ENCODE results near the gene SMIM22.

SMIM22 gene

DNA sequence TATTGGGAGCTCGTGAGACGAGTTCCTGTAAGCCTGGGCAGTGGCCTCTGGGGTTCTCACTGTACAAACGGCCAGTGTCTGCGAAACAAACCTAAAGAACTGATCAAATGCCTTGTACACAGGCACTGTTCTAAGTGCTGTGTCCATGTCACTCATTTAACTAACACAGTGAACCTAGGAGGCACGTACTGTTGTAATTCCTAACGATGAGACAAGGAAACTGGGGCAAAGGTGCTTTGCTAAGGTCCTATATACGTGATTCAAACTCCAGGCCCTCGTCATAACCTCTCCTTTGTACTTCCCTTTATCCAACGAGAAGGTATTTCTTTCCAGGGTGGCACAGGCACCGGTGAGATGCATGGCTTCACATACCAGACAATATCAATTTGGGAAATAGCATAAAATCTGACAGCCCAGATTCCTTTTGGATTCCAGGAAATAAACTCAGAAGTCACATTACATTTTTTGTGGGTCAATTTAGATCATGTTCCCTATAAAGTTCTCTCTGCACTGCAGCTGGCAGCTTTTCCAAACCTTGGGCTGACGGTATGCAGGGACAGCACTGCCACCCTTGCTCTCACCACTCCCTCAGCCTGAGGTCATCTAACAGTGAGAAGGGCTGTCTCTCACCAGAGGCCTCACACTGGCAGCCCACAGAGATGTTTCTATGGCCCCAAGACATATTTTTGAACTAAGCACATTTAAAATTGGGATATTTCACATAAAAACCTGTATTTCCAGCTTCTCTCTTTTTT is 33.6 kb downstream of the SMIM22 start:
- no peak for DNase-seq

DNA sequence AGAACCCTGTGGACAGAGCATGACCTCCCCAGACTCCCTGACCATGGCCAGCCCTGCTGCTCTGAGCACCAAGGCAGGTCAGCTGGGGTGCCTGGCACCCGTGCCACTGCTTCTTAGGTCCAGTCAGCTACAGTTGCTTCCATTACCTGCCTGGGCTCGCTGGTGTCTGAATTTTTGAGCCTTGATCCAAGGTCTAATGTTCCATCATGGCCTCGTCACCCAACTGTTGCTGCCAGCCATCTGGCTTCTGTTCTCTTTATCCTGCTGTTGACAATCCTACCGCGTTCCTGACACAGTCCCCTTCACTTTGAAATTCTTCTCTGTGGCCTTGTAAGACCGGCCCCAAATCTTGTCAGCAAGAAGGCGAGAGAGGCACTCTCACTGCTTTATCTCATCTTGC is 35.2 kb downstream of the SMIM22 start:
- no peak for DNase-seq

DNA sequence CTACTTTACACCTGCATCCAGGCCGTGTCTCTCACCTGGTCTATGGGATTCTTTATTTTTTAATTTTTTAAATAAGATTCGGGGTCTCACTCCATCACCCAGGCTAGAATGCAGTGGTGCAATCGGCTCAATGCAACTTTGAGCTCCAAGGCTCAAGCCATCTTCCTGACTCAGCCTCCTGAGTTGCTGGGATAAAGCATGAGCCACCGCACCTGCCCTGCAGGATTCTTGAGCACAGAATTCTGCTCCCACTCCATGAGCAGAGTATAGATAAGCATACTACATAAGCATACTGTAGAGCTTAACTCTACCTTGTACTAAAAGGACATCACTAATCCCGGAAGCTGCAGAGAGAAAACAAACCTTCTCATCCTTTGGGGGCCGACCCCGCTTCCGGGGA is 36.4 kb downstream of the SMIM22 start:
- DNase-seq, result no peak

DNA sequence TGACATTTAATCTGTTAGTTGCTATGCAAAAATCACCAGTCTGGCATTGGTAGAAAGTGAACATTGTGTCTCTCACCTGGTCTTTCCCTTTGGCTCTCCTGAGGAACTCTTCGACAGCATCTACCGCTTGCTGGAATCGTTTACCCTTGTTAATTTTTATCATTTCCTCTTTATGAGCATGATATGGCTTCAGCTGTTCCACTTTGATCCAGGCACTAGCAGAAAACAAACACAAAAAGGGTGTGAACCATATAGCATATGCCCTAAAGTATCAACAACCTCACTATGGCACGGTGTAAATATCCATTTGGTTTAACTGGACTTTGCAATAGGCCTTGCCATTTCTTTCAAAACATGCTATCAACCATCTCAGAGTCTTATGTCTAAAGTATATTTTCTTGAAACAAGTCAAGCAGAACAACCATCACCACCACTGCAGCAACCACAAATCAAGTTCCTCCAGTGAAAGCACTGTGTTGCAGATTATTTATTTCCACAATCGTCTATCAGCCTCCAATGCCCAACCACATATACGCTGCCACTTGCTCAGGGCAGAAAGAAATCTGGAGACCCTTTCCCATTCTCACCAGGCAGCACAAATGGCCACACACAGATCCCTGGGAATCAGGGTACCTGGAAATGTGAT is 37.7 kb downstream of the SMIM22 start:
- DNase-seq, result no peak

DNA sequence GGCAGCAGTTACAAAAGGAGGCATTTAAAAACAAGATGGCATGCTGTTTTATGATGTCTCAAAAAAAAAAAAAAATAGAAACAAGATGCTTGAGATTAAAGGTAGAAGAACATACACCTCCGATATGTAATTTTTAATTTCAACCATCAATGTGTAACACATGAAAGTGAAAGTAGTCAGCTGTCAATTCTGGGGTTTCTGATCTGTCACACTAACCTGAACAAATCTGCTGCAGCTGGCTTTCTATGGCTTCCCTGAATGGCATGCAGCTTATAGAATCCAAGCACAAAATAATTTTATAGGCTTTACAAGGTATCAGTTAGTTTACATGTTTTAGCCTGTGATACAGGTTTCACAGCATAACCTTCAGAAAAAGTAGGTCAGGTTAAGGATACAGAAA is 38.4 kb downstream of the SMIM22 start:
- no peak for DNase-seq

DNA sequence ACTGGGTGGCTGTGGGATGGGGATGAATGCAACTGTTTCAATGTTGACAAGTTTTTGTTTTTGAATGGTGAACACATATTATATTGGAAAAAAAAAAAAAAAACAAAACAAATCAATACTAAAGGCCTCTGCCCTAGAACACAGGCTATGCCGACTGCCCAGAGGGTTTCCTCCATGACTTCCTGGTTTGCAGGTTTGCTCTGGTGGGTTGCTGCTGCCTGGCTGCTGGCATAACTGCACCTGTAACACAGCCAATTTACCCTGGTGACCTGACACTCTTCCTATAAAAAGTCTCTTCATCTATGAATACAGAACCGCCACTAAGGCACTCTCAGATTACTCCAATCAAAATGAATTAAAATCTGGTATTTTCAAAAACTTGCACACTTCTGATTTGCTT is 41.6 kb downstream of the SMIM22 start:
- no peak for DNase-seq

DNA sequence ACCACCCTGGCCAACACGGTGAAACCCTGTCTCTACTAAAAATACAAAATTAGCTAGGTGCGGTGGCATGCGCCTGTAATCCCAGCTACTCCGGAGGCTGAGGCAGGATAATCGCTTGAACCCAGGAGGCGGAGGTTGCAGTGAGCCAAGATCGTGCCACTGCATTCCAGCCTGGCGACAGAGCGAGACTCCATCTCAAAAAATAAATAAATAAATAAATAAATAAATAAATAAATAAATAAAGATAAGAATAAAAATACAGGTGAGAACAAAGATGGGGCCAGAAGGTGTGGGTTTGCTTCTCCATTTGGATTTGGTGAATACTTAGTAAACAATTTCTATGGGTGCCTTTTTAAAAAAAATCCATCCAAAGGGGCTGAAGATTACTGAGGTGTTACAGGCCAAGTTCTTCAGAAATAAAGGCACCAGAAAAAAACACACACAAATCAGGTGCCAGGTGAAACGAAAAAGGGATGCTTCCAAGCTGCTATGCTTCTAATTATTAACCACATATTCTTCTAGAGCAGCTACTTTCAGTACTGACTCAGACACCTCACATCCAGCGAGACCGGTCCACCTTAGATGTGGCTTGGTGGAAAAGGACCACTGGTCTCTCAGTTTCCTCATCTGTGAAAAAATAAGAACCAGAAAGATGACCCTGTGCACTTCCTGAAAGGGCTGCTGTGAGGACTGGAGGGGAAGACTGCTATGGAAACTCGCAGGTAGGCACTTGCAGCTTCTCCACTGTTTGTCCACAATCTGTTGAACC is 42.7 kb downstream of the SMIM22 start:
- DNase-seq, result no peak

DNA sequence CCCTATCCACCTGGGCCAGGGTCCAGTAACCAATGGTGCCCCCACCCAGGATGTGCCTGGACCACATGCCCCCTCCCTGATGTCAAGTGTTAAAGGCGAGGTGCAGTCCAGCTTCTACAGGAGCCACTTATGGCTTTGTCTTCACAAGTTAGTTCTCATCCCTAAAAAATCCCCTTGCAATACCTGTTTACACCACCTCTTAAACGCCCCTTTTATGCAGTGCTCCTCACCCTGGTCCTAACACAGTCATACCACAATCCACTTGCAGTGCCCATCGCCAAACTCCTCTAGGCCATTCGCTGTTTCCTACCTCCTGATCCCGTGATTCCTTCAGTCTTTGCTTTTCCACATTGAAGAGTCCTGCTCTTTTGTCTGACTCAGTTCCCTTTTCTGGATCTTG is 44.8 kb downstream of the SMIM22 start:
- DNase-seq, result no peak

DNA sequence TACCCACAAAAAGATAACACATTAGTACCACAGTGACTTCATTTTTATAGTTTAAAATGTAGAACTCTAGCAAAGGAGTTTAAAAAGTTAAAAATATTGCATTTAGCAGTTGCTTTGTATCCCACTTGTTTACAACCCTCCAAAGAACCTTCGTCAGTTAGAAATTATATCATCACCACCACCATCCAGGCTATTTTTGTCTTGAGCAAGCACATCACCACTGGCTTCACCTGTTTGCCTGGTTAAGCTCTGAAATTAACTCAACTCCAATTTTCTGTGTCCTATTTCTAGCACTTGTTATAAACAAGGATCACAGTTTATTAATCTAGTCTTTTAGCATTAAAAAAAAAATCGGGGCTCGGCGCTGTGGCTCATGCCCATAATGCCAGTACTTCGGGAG is 45.8 kb downstream of the SMIM22 start:
- no peak for DNase-seq

Measured in GDM1 (cell line).